B cell (primary cell): ENCODE measurements around the gene KIF16B. TPM values are rescaled to one million over a fixed set of nuclear protein-coding genes. Genes with fewer than 3 reads are reported as not detected.

ENCODE experiments used
- ATAC-seq: fragments of 200-7000 bp; cut with Tn5 transposase; one replicate; pipeline ENCODE4 v1.10.0; 2021; ENCODE audit warnings: low read depth, mild to moderate bottlenecking, moderate number of reproducible peaks, moderate library complexity
- CTCF ChIA-PET: fragments of 350-600 bp; sonication (Branson Sonifier 250); formaldehyde crosslinking; loops from one replicate; lab custom pipeline; 2021; ENCODE audit warnings: antibody characterized with exemption, inconsistent platforms; lab: Charles Lee
- POLR2A ChIA-PET: fragments of 350-600 bp; sonication (Branson Sonifier 250); formaldehyde crosslinking; loops from one replicate; lab custom pipeline; 2021; ENCODE audit warnings: antibody characterized with exemption; lab: Charles Lee
- DNase-seq: peaks from one replicate; pipeline ENCODE4 v3.0.0; 2013
- H2AFZ ChIP-seq: 2 replicates; pipeline ENCODE4 v1.6.1; 2012; ENCODE audit warnings: mild to moderate bottlenecking, low read depth, low read length; ENCODE audit not compliant: insufficient read depth, poor library complexity, severe bottlenecking
- H3K27ac ChIP-seq, 2 donors: 1 replicate in 1 of 2; 2 replicates in 1 of 2; pipeline ENCODE4 v1.5.1; 2012 to 2013; ENCODE audit warnings: low read length in 2 of 2, mild to moderate bottlenecking in 2 of 2, moderate library complexity in 1 of 2
- H3K27me3 ChIP-seq, 4 experiments: fragments of 200-600 bp in 1 of 4; sonication (generic) in 1 of 4; replicated peaks in 1 of 4; 1 replicate in 2 of 4; 2 replicates in 2 of 4; pipeline versions ENCODE4 v1.6.1 to v1.7.0; 2013 to 2016; ENCODE audit warnings: low read length in 3 of 4, mild to moderate bottlenecking in 2 of 4, mixed read lengths in 1 of 4, moderate library complexity in 1 of 4; ENCODE audit not compliant: insufficient read depth in 4 of 4, control insufficient read depth in 3 of 4; ENCODE audit errors: control extremely low read depth in 1 of 4
- H3K36me3 ChIP-seq, 2 experiments: replicated peaks in 1 of 2; 1 replicate in 1 of 2; 2 replicates in 1 of 2; pipeline versions ENCODE4 v1.6.1 to v1.7.1; 2013; ENCODE audit warnings: low read length in 1 of 2; ENCODE audit not compliant: insufficient read depth in 2 of 2, control insufficient read depth in 1 of 2; ENCODE audit errors: control extremely low read depth in 1 of 2, extremely low read depth in 1 of 2
- H3K4me1 ChIP-seq, 2 donors: fragments of 200-600 bp in 1 of 2; sonication (generic) in 1 of 2; 1 replicate in 1 of 2; 2 replicates in 1 of 2; pipeline versions ENCODE4 v1.5.1 to v1.6.1; 2013 to 2017; ENCODE audit warnings: low read length in 2 of 2; ENCODE audit not compliant: control insufficient read depth in 2 of 2, insufficient read depth in 2 of 2
- H3K4me2 ChIP-seq: replicated peaks from 2 replicates; pipeline ENCODE3; 2012; ENCODE audit warnings: mild to moderate bottlenecking, low read depth, low read length; ENCODE audit not compliant: poor library complexity, severe bottlenecking
- H3K4me3 ChIP-seq, 5 experiments: fragments of 200-600 bp in 1 of 5; sonication (generic) in 1 of 5; 1 replicate in 3 of 5; 2 replicates in 2 of 5; pipeline versions ENCODE4 v1.5.1 to v1.7.0; 2011 to 2016; ENCODE audit warnings: low read length in 4 of 5, mild to moderate bottlenecking in 4 of 5, low read depth in 2 of 5, control low read depth in 1 of 5, moderate library complexity in 1 of 5; ENCODE audit not compliant: insufficient read depth in 1 of 5; ENCODE audit errors: control extremely low read depth in 1 of 5, extremely low read depth in 1 of 5
- H3K79me2 ChIP-seq: fragments of 200-600 bp; sonication (generic); one replicate; pipeline ENCODE4 v1.6.0; 2016; ENCODE audit warnings: low read length; ENCODE audit not compliant: control insufficient read depth, insufficient read depth
- H3K9ac ChIP-seq: fragments of 200-600 bp; sonication (generic); 2 replicates; pipeline ENCODE4 v1.6.1; 2017; ENCODE audit warnings: mild to moderate bottlenecking, low read length, moderate library complexity
- H3K9me3 ChIP-seq, 3 donors: one replicate each; pipeline versions ENCODE4 v1.6.1 to v1.7.1; 2013; ENCODE audit warnings: low read length in 2 of 3; ENCODE audit not compliant: control insufficient read depth in 2 of 3, insufficient read depth in 1 of 3; ENCODE audit errors: control extremely low read depth in 1 of 3
- H4K20me1 ChIP-seq: 2 replicates; pipeline ENCODE4 v1.6.0; 2012; ENCODE audit warnings: mild to moderate bottlenecking, low read length; ENCODE audit not compliant: insufficient read depth, control insufficient read depth, poor library complexity, severe bottlenecking
- H3K27ac Mint-ChIP-seq: one replicate; pipeline ENCODE4 v1.8.0; 2021; ENCODE audit warnings: mixed read lengths
- H3K27me3 Mint-ChIP-seq: one replicate; pipeline ENCODE4 v1.8.0; 2021; ENCODE audit warnings: mixed read lengths
- H3K4me1 Mint-ChIP-seq: one replicate; pipeline ENCODE4 v1.8.0; 2021; ENCODE audit warnings: mixed read lengths
- H3K4me3 Mint-ChIP-seq: one replicate; pipeline ENCODE4 v1.8.0; 2021; ENCODE audit warnings: mixed read lengths
- H3K9me3 Mint-ChIP-seq: one replicate; pipeline ENCODE4 v1.8.0; 2022; ENCODE audit warnings: mixed read lengths; ENCODE audit not compliant: insufficient read depth
- CTCF ChIP-seq: fragments of 200-600 bp; IDR thresholded peaks from one replicate; pipeline ENCODE4 v1.8.0; 2022; ENCODE audit warnings: antibody characterized with exemption, mild to moderate bottlenecking
- EZH2 ChIP-seq: IDR thresholded peaks from 2 replicates; pipeline ENCODE4 v1.6.1; 2012; ENCODE audit warnings: borderline replicate concordance, low read depth, mild to moderate bottlenecking, moderate library complexity, low read length; ENCODE audit not compliant: insufficient read depth, poor library complexity, severe bottlenecking
- WGBS: methylation state at CpG from one replicate; pipeline ENCODE4 v1.1.5; 2013; ENCODE audit warnings: missing lambda C conversion rate; ENCODE audit not compliant: insufficient coverage; 5-methylcytosine and 5-hydroxymethylcytosine counted together
- intact Hi-C: fragments of 100-400 bp; cut with micrococcal nuclease; formaldehyde crosslinking; loops from one replicate; pipeline ENCODE4 v1.10.0; 2022
- polyA plus RNA-seq: library from polyadenylated mRNA; depleted of rRNA; stranded (reverse); fragments of >200 nt; gene quantifications from 2 replicates; pipeline ENCODE4 v1.2.3, GENCODE V29; 2012
- total RNA-seq, 2 donors: library from RNA; stranded (reverse); fragments of 120-200 nt in 1 of 2; gene quantifications; 1 replicate in 1 of 2; 2 replicates in 1 of 2; pipeline versions ENCODE4 v1.2.3 to v1.2.4, GENCODE V29; 2013 to 2022

Gene KIF16B
- total and polyA plus RNA-seq, 2 donors (not counting 1 experiment from before 2014, with no cell fraction given), result 4.5 to 13.0 TPM

GRCh38 chr20:16411361-16411760 lies 161.9 kb downstream of the KIF16B start:
- H3K27me3 Mint-ChIP-seq, result no peaks in the 10 kb centered on the region
- TF ChIP-seq CTCF (no peak), EZH2 (no peak)
- intact Hi-C loops, result no loop called here
- peaks cover 0 to 12% (median 1%) of the 10 kb centered on the region in 3 donors for H3K9me3 ChIP-seq
- no peaks in the 10 kb centered on the region for H3K4me1 ChIP-seq
- no peak for ATAC-seq
- H3K27ac ChIP-seq, result no peak overlapping the region
- no peak overlapping the region for H3K4me2 ChIP-seq
- no peaks in the 10 kb centered on the region for H3K27me3 ChIP-seq
- WGBS, result 92% methylated on average over 3 of the region's 3 CpGs
- H2AFZ ChIP-seq, result no peak overlapping the region
- no peak overlapping the region for H3K4me3 ChIP-seq
- CTCF ChIA-PET, result no interaction called here
- H3K36me3 ChIP-seq, result no peaks in the 10 kb centered on the region
- no peak overlapping the region for H3K27ac Mint-ChIP-seq
- DNase-seq, result no peak
- no peak overlapping the region for H3K4me3 Mint-ChIP-seq
- H3K9me3 Mint-ChIP-seq, result peaks cover 3% of the 10 kb centered on the region
- H3K9ac ChIP-seq, result no peak overlapping the region
- no peaks in the 10 kb centered on the region for H3K4me1 Mint-ChIP-seq
- POLR2A ChIA-PET, result no interaction called here
- H4K20me1 ChIP-seq, result no peaks in the 10 kb centered on the region
- H3K79me2 ChIP-seq, result no peaks in the 10 kb centered on the region

- Histone ChIP-seq H3K9me3 (peaks cover 0 to 12% (median 1%) of the 10 kb centered on the region in 3 donors), H3K36me3 (peaks cover 0 to 4% of the 10 kb centered on the region in 2 experiments), H3K79me2 (no peaks in the 10 kb centered on the region), H2AFZ (no peak overlapping the region), H3K27ac (no peak overlapping the region), H3K4me1 (no peaks in the 10 kb centered on the region), H4K20me1 (no peaks in the 10 kb centered on the region), H3K27me3 (no peaks in the 10 kb centered on the region), H3K4me3 (no peak overlapping the region), H3K9ac (no peak overlapping the region), H3K4me2 (no peak overlapping the region)
- ChIA-PET POLR2A (no interaction called here), CTCF (no interaction called here)
- Mint-ChIP-seq H3K4me3 (no peak overlapping the region), H3K27ac (no peak overlapping the region), H3K27me3 (no peaks in the 10 kb centered on the region), H3K4me1 (no peaks in the 10 kb centered on the region), H3K9me3 (peaks cover 3% of the 10 kb centered on the region)
- intact Hi-C loops, result no loop called here
- WGBS, result 100% methylated on average over 3 of the region's 3 CpGs
- TF ChIP-seq EZH2 (no peak), CTCF (no peak)
- no peak for ATAC-seq
- DNase-seq, result no peak
Observed at GRCh38 chr20:16410626-16411025, 162.6 kb downstream of the KIF16B start.
